ENCODE results near the gene TIFAB. TPM values are rescaled to one million over a fixed set of nuclear protein-coding genes. Genes with fewer than 3 reads are reported as not detected.
A peak's percentile ranks its signal among the peaks of the same experiment; 100 is the strongest.

The TIFAB gene
- total RNA-seq, 3 donors from 2014 or later = 0.28 to 0.36 (median 0.29) TPM

GRCh38 chr5:135398855-135399793, 53.0 kb downstream of the TIFAB start, which contains the start of gene MACROH2A1:
TSS of gene MACROH2A1 (minus strand) at chr5:135399231. CDS start at chr5:135389093, 10,138 bp downstream.
- no peaks in the 10 kb centered on the region for H3K9me3 ChIP-seq
- DNase-seq (peak; percentile 92 to 93 (median 93)), ATAC-seq (peak; percentile 95)
- H3K4me1 ChIP-seq (ENCODE audit: low read depth) = peaks cover 25% of the 10 kb centered on the region
- TF ChIP-seq, protein P1, sequence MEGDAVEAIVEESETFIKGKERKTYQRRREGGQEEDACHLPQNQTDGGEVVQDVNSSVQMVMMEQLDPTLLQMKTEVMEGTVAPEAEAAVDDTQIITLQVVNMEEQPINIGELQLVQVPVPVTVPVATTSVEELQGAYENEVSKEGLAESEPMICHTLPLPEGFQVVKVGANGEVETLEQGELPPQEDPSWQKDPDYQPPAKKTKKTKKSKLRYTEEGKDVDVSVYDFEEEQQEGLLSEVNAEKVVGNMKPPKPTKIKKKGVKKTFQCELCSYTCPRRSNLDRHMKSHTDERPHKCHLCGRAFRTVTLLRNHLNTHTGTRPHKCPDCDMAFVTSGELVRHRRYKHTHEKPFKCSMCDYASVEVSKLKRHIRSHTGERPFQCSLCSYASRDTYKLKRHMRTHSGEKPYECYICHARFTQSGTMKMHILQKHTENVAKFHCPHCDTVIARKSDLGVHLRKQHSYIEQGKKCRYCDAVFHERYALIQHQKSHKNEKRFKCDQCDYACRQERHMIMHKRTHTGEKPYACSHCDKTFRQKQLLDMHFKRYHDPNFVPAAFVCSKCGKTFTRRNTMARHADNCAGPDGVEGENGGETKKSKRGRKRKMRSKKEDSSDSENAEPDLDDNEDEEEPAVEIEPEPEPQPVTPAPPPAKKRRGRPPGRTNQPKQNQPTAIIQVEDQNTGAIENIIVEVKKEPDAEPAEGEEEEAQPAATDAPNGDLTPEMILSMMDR (IDR thresholded peaks at IDR 0.05) = no peak
- intact Hi-C loops (cut with DNase I, micrococcal nuclease) = no loop called here
- H3K36me3 ChIP-seq (ENCODE audit: low read depth) = no peaks in the 10 kb centered on the region
- H3K4me3 ChIP-seq = peak within 1 kb of the TSS; percentile 55

- H3K4me1 ChIP-seq (ENCODE audit: low read depth) = peaks cover 27% of the 10 kb centered on the region
- H3K4me3 ChIP-seq = peak overlapping the region; percentile 55
- no peaks in the 10 kb centered on the region for H3K9me3 ChIP-seq
- intact Hi-C loops (cut with DNase I, micrococcal nuclease) = no loop called here
- peak; percentile 81 for ATAC-seq
- H3K36me3 ChIP-seq (ENCODE audit: low read depth) = no peaks in the 10 kb centered on the region
- DNase-seq = peak; percentile 82 to 88 (median 83)
- TF ChIP-seq, protein P1 (IDR thresholded peaks at IDR 0.05) = no peak
Measured at GRCh38 chr5:135398160-135398854, 53.8 kb downstream of the TIFAB start.

Other genes with a start within 250 kb of the TIFAB start
- 100 to 1,000 TPM; 170 to 255 (median 243) TPM for gene MACROH2A1, start 53.1 kb downstream of the TIFAB start, total RNA-seq
- gene DCANP1, start 5.0 kb downstream of the TIFAB start, total RNA-seq = not detected
- not detected for gene NEUROG1, start 83.6 kb upstream of the TIFAB start, total RNA-seq
- 10 to 100 TPM; 16.7 to 61.6 (median 24.2) TPM for gene CXCL14, start 126.6 kb upstream of the TIFAB start, total RNA-seq